RPMI7951 (cell line): ENCODE measurements around the gene BZW1. TPM values are rescaled to one million over a fixed set of nuclear protein-coding genes. Genes with fewer than 3 reads are reported as not detected.

Experiments used
- total RNA-seq: library from RNA; depleted of rRNA; stranded (reverse); fragments of >200 nt; shearing (Covaris generic); gene quantifications from 2 replicates; pipeline ENCODE4 v1.2.3, GENCODE V29; 2014; rRNA removed

Gene BZW1
- total RNA-seq, 1 experiment from 2014 or later, result 961 TPM

Other genes starting within 250 kb of the BZW1 start
- 26.8 and 27.5 TPM in 2 replicates for gene AOX1, start 225.9 kb upstream of the BZW1 start, total RNA-seq
- 78.1 and 106 TPM in 2 replicates for gene CLK1, start 52.7 kb downstream of the BZW1 start, total RNA-seq
- 43.8 and 71.6 TPM in 2 replicates for gene PPIL3, start 77.2 kb downstream of the BZW1 start, total RNA-seq
- gene NIF3L1, start 77.5 kb downstream of the BZW1 start, total RNA-seq, result 91.8 and 107 TPM in 2 replicates
- gene ORC2, start 151.8 kb downstream of the BZW1 start, total RNA-seq, result 16.8 and 17.1 TPM in 2 replicates